Trophoblast cell (in vitro differentiated cells and primary cell): ENCODE results near the gene TLE3.

Experiments
- DNase-seq, 2 donors: peaks; one replicate each; pipeline ENCODE4 v3.0.0-alpha.2; 2016
- H2AFZ ChIP-seq: 2 replicates; pipeline ENCODE4 v1.6.1; 2013; ENCODE audit warnings: low read length, moderate library complexity, mild to moderate bottlenecking; ENCODE audit not compliant: insufficient read depth, poor library complexity
- H2AK5ac ChIP-seq: 2 replicates; pipeline ENCODE4 v1.6.1; 2013; ENCODE audit warnings: mild to moderate bottlenecking, low read length
- H2BK120ac ChIP-seq: 2 replicates; pipeline ENCODE4 v1.6.1; 2013; ENCODE audit warnings: low read length, mild to moderate bottlenecking, moderate library complexity; ENCODE audit not compliant: insufficient read depth, poor library complexity
- H2BK12ac ChIP-seq: 2 replicates; pipeline ENCODE4 v1.6.1; 2013; ENCODE audit warnings: mild to moderate bottlenecking, low read length, moderate library complexity
- H2BK5ac ChIP-seq: 2 replicates; pipeline ENCODE4 v1.6.1; 2013; ENCODE audit warnings: low read length, low read depth, moderate library complexity, mild to moderate bottlenecking; ENCODE audit not compliant: poor library complexity
- H3K14ac ChIP-seq: 2 replicates; pipeline ENCODE4 v1.6.1; 2013; ENCODE audit warnings: mild to moderate bottlenecking, low read length
- H3K18ac ChIP-seq: 2 replicates; pipeline ENCODE4 v1.6.1; 2013; ENCODE audit warnings: mild to moderate bottlenecking, low read length
- H3K23ac ChIP-seq: 2 replicates; pipeline ENCODE4 v1.6.1; 2013; ENCODE audit warnings: low read length
- H3K27ac ChIP-seq: 2 replicates; pipeline ENCODE4 v1.5.1; 2013; ENCODE audit warnings: low read depth, mild to moderate bottlenecking, inconsistent platforms, low read length, moderate library complexity
- H3K27me3 ChIP-seq: 2 replicates; pipeline ENCODE4 v1.6.1; 2013; ENCODE audit warnings: inconsistent platforms, mild to moderate bottlenecking, low read length, moderate library complexity; ENCODE audit not compliant: insufficient read depth
- H3K36me3 ChIP-seq, 2 experiments: 1 replicate in 1 of 2; 2 replicates in 1 of 2; pipeline ENCODE4 v1.6.1; 2013; ENCODE audit warnings: low read length in 2 of 2, mild to moderate bottlenecking in 2 of 2, moderate library complexity in 1 of 2; ENCODE audit not compliant: insufficient read depth in 2 of 2, control insufficient read depth in 1 of 2
- H3K4ac ChIP-seq: 2 replicates; pipeline ENCODE4 v1.6.1; 2013; ENCODE audit warnings: low read depth, mild to moderate bottlenecking, low read length, moderate library complexity
- H3K4me1 ChIP-seq, 2 experiments: 1 replicate in 1 of 2; 2 replicates in 1 of 2; pipeline ENCODE4 v1.6.1; 2013; ENCODE audit warnings: low read length in 2 of 2, mild to moderate bottlenecking in 2 of 2, moderate library complexity in 1 of 2; ENCODE audit not compliant: insufficient read depth in 2 of 2, control insufficient read depth in 1 of 2
- H3K4me2 ChIP-seq: 2 replicates; pipeline ENCODE4 v1.6.1; 2013; ENCODE audit warnings: inconsistent platforms, mild to moderate bottlenecking, low read length, moderate library complexity
- H3K4me3 ChIP-seq: 2 replicates; pipeline ENCODE4 v1.5.1; 2013; ENCODE audit warnings: mild to moderate bottlenecking, low read depth, low read length, inconsistent platforms
- H3K79me1 ChIP-seq: one replicate; pipeline ENCODE4 v1.6.1; 2013; ENCODE audit warnings: low read length
- H3K79me2 ChIP-seq: 2 replicates; pipeline ENCODE4 v1.6.1; 2013; ENCODE audit warnings: low read length, mild to moderate bottlenecking; ENCODE audit not compliant: control insufficient read depth, insufficient read depth, poor library complexity
- H3K9ac ChIP-seq: 2 replicates; pipeline ENCODE4 v1.6.1; 2013; ENCODE audit warnings: mild to moderate bottlenecking, low read length
- H3K9me3 ChIP-seq: 2 replicates; pipeline ENCODE4 v1.6.1; 2013; ENCODE audit warnings: low read depth, mild to moderate bottlenecking, control low read depth, inconsistent platforms, low read length; ENCODE audit not compliant: insufficient read depth
- H4K12ac ChIP-seq: 2 replicates; pipeline ENCODE4 v1.6.1; 2013; ENCODE audit warnings: low read depth, mild to moderate bottlenecking, low read length, moderate library complexity
- H4K8ac ChIP-seq: 2 replicates; pipeline ENCODE4 v1.6.1; 2013; ENCODE audit warnings: low read depth, mild to moderate bottlenecking, low read length, moderate library complexity
- H4K91ac ChIP-seq: one replicate; pipeline ENCODE4 v1.6.1; 2013; ENCODE audit warnings: low read depth, mild to moderate bottlenecking, low read length, moderate library complexity
- WGBS: extraction: QIAGEN DNeasy Blood & Tissue Kit; methylation state at CpG from one replicate; pipeline ENCODE4 v1.1.7; 2013; ENCODE audit warnings: missing lambda C conversion rate; ENCODE audit not compliant: insufficient read length, insufficient coverage; ENCODE audit errors: extremely low coverage; 5-methylcytosine and 5-hydroxymethylcytosine counted together

The TLE3 gene

GRCh38 chr15:70037292-70037640, 60.5 kb downstream of the TLE3 start:
- no peak overlapping the region for H3K4ac ChIP-seq
- no peak overlapping the region for H2BK120ac ChIP-seq
- H4K91ac ChIP-seq: no peak overlapping the region
- H3K23ac ChIP-seq: no peak overlapping the region
- H3K79me1 ChIP-seq: no peaks in the 10 kb centered on the region
- no peak overlapping the region for H4K8ac ChIP-seq
- no peak overlapping the region for H4K12ac ChIP-seq
- H3K27ac ChIP-seq: no peak overlapping the region
- no peak overlapping the region for H2AFZ ChIP-seq
- WGBS: no CpG with 5 or more reads among the region's 2 CpGs
- H3K14ac ChIP-seq: no peak overlapping the region
- no peaks in the 10 kb centered on the region for H3K4me1 ChIP-seq
- no peaks in the 10 kb centered on the region for H3K27me3 ChIP-seq
- no peak overlapping the region for H3K4me3 ChIP-seq
- no peak overlapping the region for H2AK5ac ChIP-seq
- no peak overlapping the region for H3K4me2 ChIP-seq
- H3K9me3 ChIP-seq: peaks cover 2% of the 10 kb centered on the region
- H3K9ac ChIP-seq: no peak overlapping the region
- DNase-seq: no peak
- H2BK5ac ChIP-seq: no peak overlapping the region
- H3K18ac ChIP-seq: no peak overlapping the region
- H3K79me2 ChIP-seq: no peaks in the 10 kb centered on the region
- no peaks in the 10 kb centered on the region for H3K36me3 ChIP-seq
- H2BK12ac ChIP-seq: no peak overlapping the region

GRCh38 chr15:70036585-70037291, 61.0 kb downstream of the TLE3 start:
- no peak overlapping the region for H2AK5ac ChIP-seq
- H2AFZ ChIP-seq: no peak overlapping the region
- H3K27ac ChIP-seq: no peak overlapping the region
- H2BK120ac ChIP-seq: no peak overlapping the region
- no peaks in the 10 kb centered on the region for H3K79me1 ChIP-seq
- H3K4me2 ChIP-seq: no peak overlapping the region
- H3K4ac ChIP-seq: no peak overlapping the region
- H3K23ac ChIP-seq: no peak overlapping the region
- H2BK5ac ChIP-seq: no peak overlapping the region
- no peaks in the 10 kb centered on the region for H3K27me3 ChIP-seq
- H2BK12ac ChIP-seq: no peak overlapping the region
- no peaks in the 10 kb centered on the region for H3K4me1 ChIP-seq
- H3K4me3 ChIP-seq: no peak overlapping the region
- no CpG with 5 or more reads among the region's 5 CpGs for WGBS
- no peak overlapping the region for H3K18ac ChIP-seq
- no peaks in the 10 kb centered on the region for H3K36me3 ChIP-seq
- peaks cover 2% of the 10 kb centered on the region for H3K9me3 ChIP-seq
- H4K12ac ChIP-seq: no peak overlapping the region
- H3K14ac ChIP-seq: no peak overlapping the region
- no peak overlapping the region for H4K8ac ChIP-seq
- DNase-seq: peak; percentile 95 to 97
- peak overlapping the region; percentile 31 for H3K9ac ChIP-seq
- H4K91ac ChIP-seq: no peak overlapping the region
- H3K79me2 ChIP-seq: no peaks in the 10 kb centered on the region

- no CpG with 5 or more reads among the region's 6 CpGs for WGBS
- H4K91ac ChIP-seq: no peak overlapping the region
- H3K18ac ChIP-seq: no peak overlapping the region
- no peak overlapping the region for H2AFZ ChIP-seq
- peaks cover 4% of the 10 kb centered on the region for H3K9me3 ChIP-seq
- H3K4me1 ChIP-seq: no peaks in the 10 kb centered on the region
- H3K9ac ChIP-seq: no peak overlapping the region
- DNase-seq: no peak
- H3K4ac ChIP-seq: no peak overlapping the region
- no peak overlapping the region for H3K14ac ChIP-seq
- no peak overlapping the region for H2BK12ac ChIP-seq
- H3K79me1 ChIP-seq: no peaks in the 10 kb centered on the region
- H3K23ac ChIP-seq: no peak overlapping the region
- no peaks in the 10 kb centered on the region for H3K79me2 ChIP-seq
- H3K36me3 ChIP-seq: no peaks in the 10 kb centered on the region
- H4K12ac ChIP-seq: no peak overlapping the region
- no peak overlapping the region for H2BK120ac ChIP-seq
- H2AK5ac ChIP-seq: no peak overlapping the region
- H2BK5ac ChIP-seq: no peak overlapping the region
- H3K4me2 ChIP-seq: no peak overlapping the region
- H3K27me3 ChIP-seq: no peaks in the 10 kb centered on the region
- no peak overlapping the region for H3K4me3 ChIP-seq
- H3K27ac ChIP-seq: no peak overlapping the region
- no peak overlapping the region for H4K8ac ChIP-seq
Observed at GRCh38 chr15:70035719-70036077, 62.0 kb downstream of the TLE3 start.

GRCh38 chr15:70035051-70035718, 62.5 kb downstream of the TLE3 start:
- no peak overlapping the region for H3K9ac ChIP-seq
- H3K23ac ChIP-seq: no peak overlapping the region
- H4K12ac ChIP-seq: no peak overlapping the region
- no peaks in the 10 kb centered on the region for H3K79me2 ChIP-seq
- peaks cover 4% of the 10 kb centered on the region for H3K9me3 ChIP-seq
- H3K79me1 ChIP-seq: no peaks in the 10 kb centered on the region
- H2AK5ac ChIP-seq: no peak overlapping the region
- no peak overlapping the region for H2BK120ac ChIP-seq
- no CpG with 5 or more reads among the region's 10 CpGs for WGBS
- H2BK12ac ChIP-seq: no peak overlapping the region
- no peak overlapping the region for H4K8ac ChIP-seq
- no peak overlapping the region for H3K4me2 ChIP-seq
- H3K27me3 ChIP-seq: no peaks in the 10 kb centered on the region
- no peak overlapping the region for H2AFZ ChIP-seq
- H4K91ac ChIP-seq: no peak overlapping the region
- no peaks in the 10 kb centered on the region for H3K4me1 ChIP-seq
- DNase-seq: no peak
- H2BK5ac ChIP-seq: no peak overlapping the region
- H3K14ac ChIP-seq: no peak overlapping the region
- no peak overlapping the region for H3K4ac ChIP-seq
- no peaks in the 10 kb centered on the region for H3K36me3 ChIP-seq
- H3K27ac ChIP-seq: no peak overlapping the region
- H3K4me3 ChIP-seq: no peak overlapping the region
- no peak overlapping the region for H3K18ac ChIP-seq
